Heart left ventricle (tissue), 16 donors: ENCODE data around the gene UROS. TPM values are rescaled to one million over a fixed set of nuclear protein-coding genes. Genes with fewer than 3 reads are reported as not detected.

ENCODE experiments used
- ATAC-seq, 4 donors: fragments of 200-7000 bp; cut with Tn5 transposase; one replicate each; pipeline ENCODE4 v1.9.1; 2020 to 2022; ENCODE audit warnings: moderate library complexity in 4 of 4, mild to moderate bottlenecking in 3 of 4, moderate number of reproducible peaks in 1 of 4
- DNase-seq, 5 donors: peaks; one replicate each; pipeline ENCODE4 v3.0.0-alpha.2; 2020
- H3K27ac ChIP-seq, 12 donors: fragments of 200-600 bp; sonication (generic) in 4 of 12; one replicate each; pipeline versions ENCODE4 v1.5.0 to v1.8.0; 2016 to 2022; ENCODE audit warnings: mild to moderate bottlenecking in 2 of 12
- H3K27me3 ChIP-seq, 9 donors: fragments of 200-600 bp; sonication (generic) in 2 of 9; one replicate each; pipeline versions ENCODE4 v1.5.1 to v1.8.0; 2016 to 2022; ENCODE audit warnings: mild to moderate bottlenecking in 3 of 9
- H3K36me3 ChIP-seq, 9 donors: fragments of 200-600 bp; sonication (generic) in 2 of 9; one replicate each; pipeline versions ENCODE4 v1.5.0 to v1.8.0; 2018 to 2022; ENCODE audit warnings: mild to moderate bottlenecking in 2 of 9
- H3K4me1 ChIP-seq, 12 donors: fragments of 200-600 bp; sonication (generic) in 4 of 12; one replicate each; pipeline versions ENCODE4 v1.5.0 to v1.8.0; 2016 to 2022; ENCODE audit warnings: mild to moderate bottlenecking in 3 of 12
- H3K4me3 ChIP-seq, 12 donors: fragments of 200-600 bp; sonication (generic) in 4 of 12; one replicate each; pipeline versions ENCODE4 v1.5.0 to v1.8.0; 2017 to 2022; ENCODE audit warnings: mild to moderate bottlenecking in 9 of 12, moderate library complexity in 4 of 12
- H3K9me3 ChIP-seq, 12 donors: fragments of 200-600 bp; sonication (generic) in 4 of 12; one replicate each; pipeline versions ENCODE4 v1.5.0 to v1.8.0; 2016 to 2022; ENCODE audit warnings: mild to moderate bottlenecking in 1 of 12
- POLR2A ChIP-seq, 2 donors: fragments of 450-650 bp; IDR thresholded peaks; one replicate each; pipeline ENCODE4 v1.6.1; 2017; ENCODE audit warnings: antibody characterized with exemption in 2 of 2, mild to moderate bottlenecking in 2 of 2, moderate library complexity in 2 of 2
- WGBS, 4 donors: extraction: QIAGEN DNeasy Blood & Tissue Kit in 2 of 4; methylation state at CpG; one replicate each; pipeline versions ENCODE4 v1.1.5 to v1.1.7; 2013 to 2018; 5-methylcytosine and 5-hydroxymethylcytosine counted together
- intact Hi-C, 10 donors: fragments of 100-400 bp; cut with DNase I; formaldehyde crosslinking; loops; one replicate each; pipeline versions ENCODE4 v1.11.1 to v1.14.2; 2022
- polyA plus RNA-seq, 2 donors: library from polyadenylated mRNA; stranded (reverse); fragments of 200-250 nt; gene quantifications; one replicate each; pipeline ENCODE4 v1.2.3, GENCODE V29; 2013
- total RNA-seq, 9 donors: library from RNA; depleted of rRNA in 2 of 9; stranded (reverse); fragments of >200 nt in 2 of 9; fragmentation: NEBNext Ultra II Directional in 3 of 9; extraction: Animal tissue kit (Norgen Biotek cat#: 25700) in 3 of 9; gene quantifications; one replicate each; pipeline versions ENCODE4 v1.1.0 to v1.2.4, GENCODE V29; 2016 to 2023
- TF ChIP-seq, protein P1 (sequence below), 12 donors: fragments of 200-600 bp; sonication (generic) in 4 of 12; IDR thresholded peaks; one replicate each; pipeline versions ENCODE4 v1.5.0 to v1.8.0; 2018 to 2022; ENCODE audit warnings: antibody characterized with exemption in 12 of 12, mild to moderate bottlenecking in 5 of 12
- donor health status: ischemic (EF 13 %, LVEDD 7.1; RV severe dilation, severe dysfunction).
- donor health status: healthy with polysubstance abuse.
- donor health status: DM: no; HTN: yes; CAD: no.
- donor health status: DM: no; HTN: no; CAD: no.
- donor health status: ischemic (EF 25% LVEDD 6.9; RV normal size, moderate dysfunction).
- donor health status: ischemic (EF 25% LVEDD 5.7; RV mildly dilated, moderate dysfunction).
- donor health status: healthy.
- donor health status: DM: yes; HTN: yes; CAD: no.
- donor health status: ischemic (EF 35%, LVEDD 5.7; RV mildly dilated, moderate dysfunction).
- donor health status: nonischemic (EF 11% LVEDD 7.7; RV severe dilation, severe dysfunction).
- donor health status: DM: yes; HTN: yes; CAD: no.
- donor health status: PGD.
- donor health status: ischemic (EF 29% LVEDD 5.4; RV normal size, mild dysfunction).
- donor health status: nonischemic (EF 23%, LVEDD 6.1; RV moderate dilation, normal function).

UROS gene
- total and polyA plus RNA-seq, 11 donors: 38.3 to 81.4 (median 68.5) TPM

DNA sequence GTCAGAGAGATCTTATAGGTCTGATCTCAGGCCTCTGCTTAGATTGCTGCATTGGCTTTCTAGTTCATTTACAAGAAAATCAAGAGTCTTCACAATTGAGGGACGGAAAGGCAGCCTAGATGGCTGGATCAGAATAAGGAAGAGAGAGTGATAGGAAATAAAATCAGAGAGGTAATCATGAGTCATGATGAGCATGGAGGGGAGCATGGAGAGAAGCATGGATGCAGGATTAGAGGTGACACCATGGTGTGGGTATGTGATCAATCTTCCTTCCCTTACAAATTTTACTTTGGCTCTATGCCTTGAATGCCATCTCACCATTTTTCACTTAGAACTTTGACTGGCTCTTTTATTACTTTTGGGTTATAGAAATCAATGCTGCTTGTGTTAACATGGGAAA is 1.7 kb upstream of the UROS start:
- WGBS, 4 donors: 67 to 86% (median 83%) methylated on average over 1 of the region's 1 CpG
- Histone ChIP-seq H3K27ac (no peak overlapping the region), H3K27me3 (no peaks in the 10 kb centered on the region), H3K36me3 (peaks cover 0 to 45% (median 32%) of the 10 kb centered on the region in 9 donors), H3K4me3 (peak overlapping the region in 10 of 12 donors; percentile 71 to 99 (median 95)), H3K9me3 (no peaks in the 10 kb centered on the region), H3K4me1 (peaks cover 6 to 44% (median 32%) of the 10 kb centered on the region in 12 donors)
- DNase-seq: no peak
- ATAC-seq: no peak
- TF ChIP-seq, protein P1, sequence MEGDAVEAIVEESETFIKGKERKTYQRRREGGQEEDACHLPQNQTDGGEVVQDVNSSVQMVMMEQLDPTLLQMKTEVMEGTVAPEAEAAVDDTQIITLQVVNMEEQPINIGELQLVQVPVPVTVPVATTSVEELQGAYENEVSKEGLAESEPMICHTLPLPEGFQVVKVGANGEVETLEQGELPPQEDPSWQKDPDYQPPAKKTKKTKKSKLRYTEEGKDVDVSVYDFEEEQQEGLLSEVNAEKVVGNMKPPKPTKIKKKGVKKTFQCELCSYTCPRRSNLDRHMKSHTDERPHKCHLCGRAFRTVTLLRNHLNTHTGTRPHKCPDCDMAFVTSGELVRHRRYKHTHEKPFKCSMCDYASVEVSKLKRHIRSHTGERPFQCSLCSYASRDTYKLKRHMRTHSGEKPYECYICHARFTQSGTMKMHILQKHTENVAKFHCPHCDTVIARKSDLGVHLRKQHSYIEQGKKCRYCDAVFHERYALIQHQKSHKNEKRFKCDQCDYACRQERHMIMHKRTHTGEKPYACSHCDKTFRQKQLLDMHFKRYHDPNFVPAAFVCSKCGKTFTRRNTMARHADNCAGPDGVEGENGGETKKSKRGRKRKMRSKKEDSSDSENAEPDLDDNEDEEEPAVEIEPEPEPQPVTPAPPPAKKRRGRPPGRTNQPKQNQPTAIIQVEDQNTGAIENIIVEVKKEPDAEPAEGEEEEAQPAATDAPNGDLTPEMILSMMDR (IDR thresholded peaks at IDR 0.05): no peak
- TF ChIP-seq POLR2A (IDR thresholded peaks at IDR 0.05): no peak
- intact Hi-C loops: loop anchor here in 1 of 10 donors (5.0 to 10.0 kb wide), 2 partner anchors 80 to 907 kb away; no protein-coding TSS in a partner anchor

DNA sequence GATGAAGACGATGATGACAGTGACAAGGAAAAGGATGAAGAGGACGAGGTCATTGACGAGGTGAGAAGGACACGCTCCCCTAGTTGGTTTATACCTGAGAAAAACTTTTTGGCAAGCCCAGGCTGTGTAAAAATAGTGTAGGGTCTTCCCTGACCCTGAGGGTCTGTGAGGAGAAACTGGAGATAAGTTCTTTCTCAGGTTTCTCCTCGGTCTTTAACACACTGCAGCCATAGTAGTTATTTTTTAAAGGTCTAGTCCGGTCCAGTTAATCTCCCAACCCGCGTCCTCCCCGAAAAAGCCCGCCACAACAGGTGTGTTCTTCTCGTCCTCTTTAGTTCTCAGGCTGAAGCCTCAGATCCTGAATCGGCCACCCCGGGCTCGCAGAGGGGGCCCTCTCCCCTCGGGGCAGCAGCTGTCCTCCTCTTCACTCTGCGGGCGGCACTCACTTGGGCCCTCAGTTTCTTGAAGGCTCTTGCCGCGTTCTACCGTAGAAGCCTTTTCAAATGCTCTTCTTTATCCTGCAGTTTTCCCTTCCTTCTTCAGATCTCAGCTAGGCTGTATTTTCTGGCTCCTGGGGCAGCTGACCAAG is 699 bp upstream of the UROS start:
- TF ChIP-seq POLR2A (IDR thresholded peaks at IDR 0.05): no peak
- TF ChIP-seq, protein P1 (IDR thresholded peaks at IDR 0.05): no peak
- Histone ChIP-seq H3K27me3 (no peaks in the 10 kb centered on the region), H3K27ac (peak overlapping the region in 11 of 12 donors; percentile 83 to 97 (median 91)), H3K36me3 (peaks cover 0 to 36% (median 22%) of the 10 kb centered on the region in 9 donors), H3K4me1 (peaks cover 6 to 44% (median 32%) of the 10 kb centered on the region in 12 donors), H3K4me3 (peak overlapping the region; percentile 71 to 99 (median 95)), H3K9me3 (no peaks in the 10 kb centered on the region)
- intact Hi-C loops: loop anchor here in 1 of 10 donors (5.0 to 10.0 kb wide), 2 partner anchors 79 to 906 kb away; no protein-coding TSS in a partner anchor
- WGBS, 4 donors: 0 to 1% (median 0%) methylated on average over 20 of the region's 20 CpGs
- peak in 2 of 4 donors; percentile 3 to 10 for ATAC-seq
- no peak for DNase-seq

DNA sequence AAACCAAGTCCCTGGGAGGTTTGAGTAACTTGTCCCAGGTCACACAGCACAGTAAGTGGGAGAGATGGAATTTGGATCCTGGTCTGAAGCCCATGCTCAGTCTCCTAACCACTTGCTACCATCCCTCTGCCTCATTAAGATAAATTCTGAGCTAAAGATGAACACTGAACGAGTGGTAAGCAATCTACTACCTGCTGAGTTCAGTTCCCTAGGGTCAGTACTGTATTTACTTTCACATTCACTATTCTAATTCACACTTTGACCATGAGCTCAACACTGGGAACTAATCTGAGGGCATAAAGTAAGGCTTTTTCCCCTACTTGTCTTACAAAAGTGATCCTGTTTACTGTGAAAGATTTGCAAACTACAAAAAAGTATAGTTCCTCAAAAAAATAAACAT is 2.4 kb downstream of the UROS start:
- peaks cover 6 to 40% (median 30%) of the 10 kb centered on the region in 12 donors for H3K4me1 ChIP-seq
- H3K4me3 ChIP-seq: no peak overlapping the region
- TF ChIP-seq, protein P1 (IDR thresholded peaks at IDR 0.05): no peak
- TF ChIP-seq POLR2A (IDR thresholded peaks at IDR 0.05): no peak
- DNase-seq (no peak), ATAC-seq (no peak)
- peaks cover 0 to 10% (median 5%) of the 10 kb centered on the region in 9 donors for H3K36me3 ChIP-seq
- no peak overlapping the region for H3K27ac ChIP-seq
- H3K9me3 ChIP-seq: no peaks in the 10 kb centered on the region
- H3K27me3 ChIP-seq: no peaks in the 10 kb centered on the region
- WGBS, 4 donors: 20 to 46% (median 38%) methylated on average over 1 of the region's 1 CpG
- intact Hi-C loops: loop anchor here in 1 of 10 donors (5.0 to 10.0 kb wide), 2 partner anchors 76 to 903 kb away; no protein-coding TSS in a partner anchor

DNA sequence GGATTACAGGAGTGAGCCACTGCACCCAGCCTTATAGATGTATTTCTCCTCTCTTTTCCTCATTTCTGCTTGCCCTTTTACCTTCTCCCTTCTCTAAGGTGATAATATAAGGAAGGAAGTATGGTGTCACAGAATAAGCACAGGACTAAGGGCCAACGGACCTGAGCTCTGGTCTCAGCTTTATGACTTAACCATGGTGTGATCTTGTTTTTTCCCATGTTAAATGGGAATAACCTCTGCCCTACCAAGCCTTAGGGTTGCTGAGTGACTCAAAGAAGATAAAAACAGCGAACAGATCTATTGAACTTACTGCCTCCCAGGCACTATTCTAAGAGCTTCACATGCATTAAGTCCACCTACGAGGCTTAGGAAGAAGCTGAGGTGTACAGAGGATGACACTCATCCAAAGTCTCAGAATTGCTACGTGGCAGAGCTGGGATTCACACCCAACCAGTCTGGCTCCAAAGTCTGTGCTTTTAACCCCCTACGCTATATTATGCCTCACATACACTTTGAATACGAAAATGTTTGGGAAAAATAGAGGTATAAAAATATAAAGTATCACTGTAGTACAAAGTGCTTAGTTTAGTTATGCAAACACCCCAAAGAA is 5.6 kb downstream of the UROS start:
- H3K4me1 ChIP-seq: peaks cover 0 to 21% (median 10%) of the 10 kb centered on the region in 12 donors
- 88 to 91% (median 89%) methylated on average over 6 of the region's 6 CpGs for WGBS, 4 donors
- TF ChIP-seq, protein P1 (IDR thresholded peaks at IDR 0.05): no peak
- TF ChIP-seq POLR2A (IDR thresholded peaks at IDR 0.05): no peak
- intact Hi-C loops: no loop called here
- H3K4me3 ChIP-seq: no peak overlapping the region
- no peak for ATAC-seq
- DNase-seq: no peak
- H3K36me3 ChIP-seq: peaks cover 0 to 41% (median 34%) of the 10 kb centered on the region in 9 donors
- H3K27ac ChIP-seq: no peak overlapping the region
- H3K27me3 ChIP-seq: no peaks in the 10 kb centered on the region
- no peaks in the 10 kb centered on the region for H3K9me3 ChIP-seq
